Loucy (cell line): Measurements from ENCODE around the gene ICE1.

Experiments used
- H2AFZ ChIP-seq: fragments of 200-600 bp; sonication (generic); 2 replicates; pipeline ENCODE4 v1.6.0; 2016; ENCODE audit warnings: antibody characterized with exemption, mild to moderate bottlenecking, low read length, moderate library complexity
- H3F3A ChIP-seq: fragments of 200-600 bp; 2 replicates; pipeline ENCODE4 v1.6.0; 2016; ENCODE audit warnings: antibody characterized with exemption, low read depth, mild to moderate bottlenecking
- H3K27me3 ChIP-seq: fragments of 200-600 bp; sonication (generic); 2 replicates; pipeline ENCODE4 v1.6.1; 2014; ENCODE audit warnings: low read length, mild to moderate bottlenecking; ENCODE audit not compliant: insufficient read depth, poor library complexity, severe bottlenecking
- H3K36me3 ChIP-seq: fragments of 200-600 bp; sonication (generic); 2 replicates; pipeline ENCODE4 v1.6.1; 2016; ENCODE audit warnings: low read length; ENCODE audit not compliant: insufficient read depth
- H3K4me1 ChIP-seq: fragments of 200-600 bp; sonication (generic); 2 replicates; pipeline ENCODE4 v1.5.1; 2014; ENCODE audit warnings: low read length, mild to moderate bottlenecking; ENCODE audit not compliant: insufficient read depth, poor library complexity, severe bottlenecking
- H3K4me2 ChIP-seq: fragments of 200-600 bp; sonication (generic); 2 replicates; pipeline ENCODE4 v1.6.0; 2014; ENCODE audit warnings: antibody characterized with exemption, low read length, low read depth, mild to moderate bottlenecking; ENCODE audit not compliant: poor library complexity, severe bottlenecking
- H3K4me3 ChIP-seq: fragments of 200-600 bp; sonication (generic); 2 replicates; pipeline ENCODE4 v1.5.1; 2014; ENCODE audit warnings: low read length, mild to moderate bottlenecking, mixed read lengths; ENCODE audit not compliant: poor library complexity, severe bottlenecking
- H3K79me2 ChIP-seq: fragments of 200-600 bp; sonication (generic); 2 replicates; pipeline ENCODE4 v1.6.1; 2014; ENCODE audit warnings: low read length; ENCODE audit not compliant: insufficient read depth
- H3K9ac ChIP-seq: fragments of 200-600 bp; sonication (generic); 2 replicates; pipeline ENCODE4 v1.6.0; 2014; ENCODE audit warnings: mild to moderate bottlenecking, low read depth, low read length, moderate library complexity; ENCODE audit not compliant: poor library complexity, severe bottlenecking
- H3K9me2 ChIP-seq: fragments of 200-600 bp; sonication (generic); replicated peaks from 2 replicates; pipeline ENCODE4 v1.6.1; 2016; ENCODE audit warnings: low read depth, low read length, mixed read lengths
- H3K9me3 ChIP-seq: fragments of 200-600 bp; sonication (generic); 2 replicates; pipeline ENCODE4 v1.6.1; 2014; ENCODE audit warnings: mild to moderate bottlenecking, antibody characterized with exemption, low read length, low read depth; ENCODE audit not compliant: insufficient read depth
- H4K20me1 ChIP-seq: fragments of 200-600 bp; sonication (generic); 2 replicates; pipeline ENCODE4 v1.6.0; 2014; ENCODE audit warnings: antibody characterized with exemption, low read length, mild to moderate bottlenecking; ENCODE audit not compliant: insufficient read depth, poor library complexity, severe bottlenecking
- CTCF ChIP-seq: fragments of 200-600 bp; sonication (generic); conservative IDR thresholded peaks from 2 replicates; pipeline ENCODE4 v1.5.1; 2014; ENCODE audit warnings: mild to moderate bottlenecking, antibody characterized with exemption, low read length
- EZH2phosphoT487 ChIP-seq: fragments of 200-600 bp; IDR thresholded peaks from 2 replicates; pipeline ENCODE4 v1.6.1; 2018; ENCODE audit warnings: antibody characterized with exemption, mild to moderate bottlenecking, moderate library complexity, borderline replicate concordance

Gene ICE1

GRCh38 chr5:5422819-5423515 is 490 bp downstream of the ICE1 start:
- peak overlapping the region; percentile 90 for H3K4me2 ChIP-seq
- H3K9me2 ChIP-seq, result no peaks in the 10 kb centered on the region
- H3K9me3 ChIP-seq, result no peaks in the 10 kb centered on the region
- H2AFZ ChIP-seq, result peak overlapping the region; percentile 60; the same call in 1 of the 2 replicates
- TF ChIP-seq CTCF (no peak), EZH2phosphoT487 (no peak)
- peak overlapping the region; percentile 95 for H3K4me3 ChIP-seq
- H3K27me3 ChIP-seq, result no peaks in the 10 kb centered on the region
- H3K36me3 ChIP-seq, result no peaks in the 10 kb centered on the region
- peaks cover 35% of the 10 kb centered on the region for H4K20me1 ChIP-seq
- H3K4me1 ChIP-seq, result peaks cover 62% of the 10 kb centered on the region
- H3K9ac ChIP-seq, result peak overlapping the region; percentile 82
- no peaks in the 10 kb centered on the region for H3F3A ChIP-seq
- peaks cover 54% of the 10 kb centered on the region for H3K79me2 ChIP-seq

- Histone ChIP-seq H3K27me3 (no peaks in the 10 kb centered on the region), H3K9me3 (no peaks in the 10 kb centered on the region), H3K36me3 (no peaks in the 10 kb centered on the region), H3K79me2 (peaks cover 60% of the 10 kb centered on the region), H3K4me3 (peak overlapping the region; percentile 95), H3F3A (no peaks in the 10 kb centered on the region), H4K20me1 (peaks cover 35% of the 10 kb centered on the region), H2AFZ (no peak overlapping the region), H3K4me1 (peaks cover 64% of the 10 kb centered on the region), H3K4me2 (peak overlapping the region; percentile 90), H3K9me2 (no peaks in the 10 kb centered on the region), H3K9ac (peak overlapping the region; percentile 82)
- TF ChIP-seq EZH2phosphoT487 (no peak), CTCF (no peak)
These were observed 1.1 kb downstream of the ICE1 start for GRCh38 chr5:5423586-5423985.

GRCh38 chr5:5424736-5425135 is 2.3 kb downstream of the ICE1 start:
- Histone ChIP-seq H3K4me1 (peaks cover 66% of the 10 kb centered on the region), H3K36me3 (no peaks in the 10 kb centered on the region), H2AFZ (no peak overlapping the region), H3K9ac (peak overlapping the region; percentile 82), H3K27me3 (no peaks in the 10 kb centered on the region), H3K4me3 (peak overlapping the region; percentile 95), H4K20me1 (peaks cover 38% of the 10 kb centered on the region), H3K9me3 (no peaks in the 10 kb centered on the region), H3K4me2 (peak overlapping the region; percentile 90), H3K9me2 (no peaks in the 10 kb centered on the region), H3F3A (no peaks in the 10 kb centered on the region), H3K79me2 (peaks cover 71% of the 10 kb centered on the region)
- TF ChIP-seq CTCF (no peak), EZH2phosphoT487 (no peak)
